Mesendoderm (in vitro differentiated cells): ENCODE results near the gene BNIP3.
A peak's percentile ranks its signal among the peaks of the same experiment; 100 is the strongest.

Experiments
- DNase-seq: peaks from one replicate; pipeline ENCODE4 v3.0.0; 2013
- H2AK5ac ChIP-seq: 2 replicates; pipeline ENCODE4 v1.6.1; 2013; ENCODE audit warnings: low read length, inconsistent platforms
- H2BK120ac ChIP-seq: 2 replicates; pipeline ENCODE4 v1.6.1; 2013; ENCODE audit warnings: low read depth, mild to moderate bottlenecking, low read length, moderate library complexity, mixed read lengths
- H2BK15ac ChIP-seq: replicated peaks from 2 replicates; pipeline ENCODE4 v1.6.1; 2013; ENCODE audit warnings: low read depth, mild to moderate bottlenecking, moderate library complexity
- H2BK5ac ChIP-seq: 2 replicates; pipeline ENCODE4 v1.6.1; 2013; ENCODE audit warnings: low read length, inconsistent platforms
- H3K18ac ChIP-seq: 2 replicates; pipeline ENCODE4 v1.6.1; 2013; ENCODE audit warnings: mild to moderate bottlenecking, low read length, mixed read lengths
- H3K23ac ChIP-seq: one replicate; pipeline ENCODE4 v1.6.1; 2013; ENCODE audit warnings: low read length
- H3K27ac ChIP-seq: 2 replicates; pipeline ENCODE4 v1.5.1; 2013; ENCODE audit warnings: low read depth, mild to moderate bottlenecking, inconsistent platforms, low read length, moderate library complexity
- H3K27me3 ChIP-seq: 2 replicates; pipeline ENCODE4 v1.6.1; 2013; ENCODE audit warnings: low read length, control low read depth, mild to moderate bottlenecking, inconsistent platforms; ENCODE audit not compliant: insufficient read depth, poor library complexity
- H3K36me3 ChIP-seq: 2 replicates; pipeline ENCODE4 v1.6.1; 2013; ENCODE audit warnings: low read length, inconsistent platforms; ENCODE audit not compliant: control insufficient read depth, insufficient read depth
- H3K4ac ChIP-seq: one replicate; pipeline ENCODE4 v1.6.1; 2013; ENCODE audit warnings: low read depth, mild to moderate bottlenecking, low read length, moderate library complexity
- H3K4me1 ChIP-seq: 2 replicates; pipeline ENCODE4 v1.6.1; 2013; ENCODE audit warnings: low read depth, low read length, inconsistent platforms; ENCODE audit not compliant: control insufficient read depth
- H3K4me2 ChIP-seq: 2 replicates; pipeline ENCODE4 v1.6.1; 2013; ENCODE audit warnings: low read length
- H3K4me3 ChIP-seq: 2 replicates; pipeline ENCODE4 v1.5.1; 2013; ENCODE audit warnings: mild to moderate bottlenecking, low read length
- H3K56ac ChIP-seq: one replicate; pipeline ENCODE4 v1.6.1; 2013; ENCODE audit warnings: low read length
- H3K79me1 ChIP-seq: 2 replicates; pipeline ENCODE4 v1.6.1; 2013; ENCODE audit warnings: low read length, inconsistent platforms
- H3K79me2 ChIP-seq: 2 replicates; pipeline ENCODE4 v1.6.1; 2013; ENCODE audit warnings: mild to moderate bottlenecking, low read length; ENCODE audit not compliant: control insufficient read depth, insufficient read depth
- H3K9ac ChIP-seq: 2 replicates; pipeline ENCODE4 v1.6.1; 2013; ENCODE audit warnings: low read length, inconsistent platforms
- H4K5ac ChIP-seq: one replicate; pipeline ENCODE4 v1.6.1; 2013; ENCODE audit warnings: low read length
- H4K8ac ChIP-seq: one replicate; pipeline ENCODE4 v1.6.1; 2013; ENCODE audit warnings: low read depth, mild to moderate bottlenecking, control low read depth, low read length, moderate library complexity
- WGBS: extraction: QIAGEN DNeasy Blood & Tissue Kit; methylation state at CpG from one replicate; pipeline ENCODE4 v1.1.7; 2013; ENCODE audit warnings: low lambda C conversion rate, missing lambda C conversion rate; ENCODE audit not compliant: insufficient coverage; ENCODE audit errors: extremely low coverage; 5-methylcytosine and 5-hydroxymethylcytosine counted together

The BNIP3 gene

DNA sequence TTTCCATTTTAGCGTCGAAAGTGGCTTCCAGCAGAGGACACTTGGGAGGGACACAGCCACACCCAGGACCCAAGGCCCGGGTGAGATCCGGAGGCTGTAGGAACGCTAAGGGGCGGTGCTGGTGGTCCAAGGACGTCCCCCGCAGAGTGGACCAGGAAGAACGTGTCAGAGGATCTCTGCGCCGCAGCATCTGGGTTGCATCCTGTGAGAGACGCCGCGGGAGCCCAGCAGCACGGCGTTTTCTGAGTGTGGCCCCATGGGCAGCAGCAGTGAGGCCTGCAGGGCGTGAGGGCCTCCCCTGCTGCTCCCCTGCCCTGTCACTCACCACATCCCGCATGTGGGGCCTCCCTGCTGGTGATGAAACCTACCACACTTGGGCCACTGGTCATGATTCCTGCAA is 40.5 kb upstream of the BNIP3 start:
- Histone ChIP-seq H3K18ac (no peak overlapping the region), H3K56ac (no peak overlapping the region), H3K36me3 (no peaks in the 10 kb centered on the region), H3K27me3 (no peaks in the 10 kb centered on the region), H2AK5ac (no peak overlapping the region), H3K79me2 (no peaks in the 10 kb centered on the region), H2BK5ac (no peak overlapping the region), H3K79me1 (no peaks in the 10 kb centered on the region), H4K5ac (no peak overlapping the region), H3K4me2 (no peak overlapping the region), H3K4me1 (no peaks in the 10 kb centered on the region), H3K4me3 (no peak overlapping the region), H3K23ac (no peak overlapping the region), H3K9ac (no peak overlapping the region), H3K27ac (no peak overlapping the region), H4K8ac (no peak overlapping the region), H2BK15ac (no peak overlapping the region), H2BK120ac (no peak overlapping the region), H3K4ac (no peak overlapping the region)
- WGBS, result no CpG with 5 or more reads among the region's 18 CpGs
- no peak for DNase-seq

DNA sequence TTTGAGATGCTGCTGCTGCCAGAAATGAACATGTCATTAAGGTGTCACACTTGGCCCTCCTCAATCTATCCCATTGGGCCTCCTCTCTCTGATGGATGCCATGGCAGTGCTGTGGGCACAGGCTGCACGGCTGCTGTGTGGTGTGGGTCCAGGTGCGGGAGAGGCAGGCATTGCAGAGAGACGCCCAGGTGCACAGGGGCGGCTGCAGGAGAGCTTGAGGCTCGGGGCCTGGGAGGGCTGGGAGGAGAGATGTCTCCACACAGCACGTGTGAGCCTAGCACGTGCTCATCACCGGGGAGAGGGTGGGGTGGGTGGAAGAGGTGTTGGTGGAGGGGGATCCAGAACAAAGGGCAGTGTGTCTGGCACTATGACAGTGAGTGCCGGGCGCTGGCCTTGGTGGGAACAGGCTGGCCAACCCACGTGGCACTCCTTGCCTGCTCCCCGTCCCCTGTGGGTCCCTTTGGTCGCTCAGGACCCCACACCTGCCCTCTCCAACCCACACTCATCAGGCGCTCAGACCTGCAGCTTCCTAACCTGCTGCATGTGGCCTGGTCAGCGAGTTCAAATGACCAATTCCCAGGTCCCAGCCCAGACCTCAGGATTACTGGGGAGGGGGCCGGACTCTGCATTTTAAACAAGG is 39.9 kb upstream of the BNIP3 start:
- no peak overlapping the region for H2BK120ac ChIP-seq
- H3K4me3 ChIP-seq, result no peak overlapping the region
- H3K79me2 ChIP-seq, result no peaks in the 10 kb centered on the region
- H2BK5ac ChIP-seq, result no peak overlapping the region
- no peak overlapping the region for H4K5ac ChIP-seq
- no peak overlapping the region for H4K8ac ChIP-seq
- no peak overlapping the region for H3K18ac ChIP-seq
- H3K4ac ChIP-seq, result no peak overlapping the region
- H3K23ac ChIP-seq, result no peak overlapping the region
- no peaks in the 10 kb centered on the region for H3K36me3 ChIP-seq
- no peak for DNase-seq
- H3K27ac ChIP-seq, result no peak overlapping the region
- H3K56ac ChIP-seq, result no peak overlapping the region
- no CpG with 5 or more reads among the region's 16 CpGs for WGBS
- peak overlapping the region; percentile 56 for H2AK5ac ChIP-seq
- H3K27me3 ChIP-seq, result no peaks in the 10 kb centered on the region
- no peak overlapping the region for H3K9ac ChIP-seq
- H3K4me2 ChIP-seq, result no peak overlapping the region
- no peaks in the 10 kb centered on the region for H3K79me1 ChIP-seq
- peaks cover 2% of the 10 kb centered on the region for H3K4me1 ChIP-seq
- no peak overlapping the region for H2BK15ac ChIP-seq

DNA sequence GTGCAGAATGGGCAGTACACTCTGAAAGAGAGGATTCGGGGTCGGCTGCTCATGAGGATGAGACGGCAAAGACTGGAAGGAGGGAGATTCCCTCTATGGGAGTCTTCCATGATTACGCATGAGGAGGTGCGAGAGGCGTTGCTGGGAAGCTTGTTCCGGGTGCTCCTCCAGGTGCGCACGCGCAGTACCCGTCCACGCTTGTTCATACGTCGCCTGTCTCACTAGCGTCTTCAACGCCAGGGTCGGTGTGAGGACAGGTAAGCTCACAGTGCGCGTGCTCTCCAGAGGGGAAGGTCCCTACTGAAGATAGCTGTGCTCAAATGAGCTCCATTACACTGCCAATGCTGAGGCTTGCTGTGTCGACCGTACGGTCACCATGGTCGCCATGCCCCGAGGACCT is 39.3 kb upstream of the BNIP3 start:
- no CpG with 5 or more reads among the region's 24 CpGs for WGBS

GRCh38 chr10:132020456-132020855 is 38.7 kb upstream of the BNIP3 start:
- Histone ChIP-seq H3K4me3 (no peak overlapping the region), H3K23ac (no peak overlapping the region), H2BK5ac (no peak overlapping the region), H3K4ac (no peak overlapping the region), H3K27ac (no peak overlapping the region), H2BK120ac (no peak overlapping the region), H3K4me1 (peaks cover 2% of the 10 kb centered on the region), H3K4me2 (no peak overlapping the region), H3K27me3 (no peaks in the 10 kb centered on the region), H2AK5ac (no peak overlapping the region), H3K79me1 (no peaks in the 10 kb centered on the region), H3K9ac (no peak overlapping the region), H4K8ac (no peak overlapping the region), H3K79me2 (no peaks in the 10 kb centered on the region), H3K18ac (no peak overlapping the region), H4K5ac (no peak overlapping the region), H2BK15ac (no peak overlapping the region), H3K36me3 (no peaks in the 10 kb centered on the region), H3K56ac (no peak overlapping the region)
- no peak for DNase-seq
- WGBS, result no CpG with 5 or more reads among the region's 13 CpGs

More for the DNA sequence above, 39.3 kb upstream of the BNIP3 start:
- no peak overlapping the region for H3K4me3 ChIP-seq
- no peaks in the 10 kb centered on the region for H3K79me1 ChIP-seq
- H3K18ac ChIP-seq, result no peak overlapping the region
- H3K27me3 ChIP-seq, result no peaks in the 10 kb centered on the region
- no peak overlapping the region for H2BK120ac ChIP-seq
- no peak overlapping the region for H3K56ac ChIP-seq
- no peak overlapping the region for H3K9ac ChIP-seq
- no peak overlapping the region for H3K4me2 ChIP-seq
- no peak overlapping the region for H4K8ac ChIP-seq
- H3K36me3 ChIP-seq, result no peaks in the 10 kb centered on the region
- DNase-seq, result no peak
- no peak overlapping the region for H2BK15ac ChIP-seq
- no peak overlapping the region for H4K5ac ChIP-seq
- H3K27ac ChIP-seq, result no peak overlapping the region
- peak overlapping the region; percentile 56 for H2AK5ac ChIP-seq
- H3K4me1 ChIP-seq, result peaks cover 2% of the 10 kb centered on the region
- H3K79me2 ChIP-seq, result no peaks in the 10 kb centered on the region
- no peak overlapping the region for H3K23ac ChIP-seq
- no peak overlapping the region for H2BK5ac ChIP-seq
- H3K4ac ChIP-seq, result no peak overlapping the region

DNA sequence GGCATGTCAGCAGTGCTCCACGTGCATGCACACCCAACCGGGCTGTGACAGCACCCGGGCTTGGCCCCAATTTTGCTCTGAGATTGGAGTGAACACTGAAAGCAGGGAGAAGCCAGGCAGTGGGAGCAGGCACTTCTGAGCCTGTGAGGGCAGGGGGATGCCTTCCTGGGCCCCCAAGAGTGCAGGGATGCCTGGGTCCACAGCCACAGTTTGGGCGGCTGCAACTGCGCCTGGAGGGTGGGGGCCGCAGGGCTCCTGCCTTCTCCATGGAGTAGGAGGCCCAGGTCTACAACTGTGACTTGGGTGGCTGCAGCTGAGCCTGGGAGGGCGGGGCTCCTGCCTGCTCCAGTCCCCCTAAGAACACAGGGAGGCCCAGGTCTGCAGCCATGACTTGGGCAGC is 37.6 kb upstream of the BNIP3 start:
- Histone ChIP-seq H3K9ac (no peak overlapping the region), H2BK5ac (no peak overlapping the region), H3K4ac (no peak overlapping the region), H2AK5ac (no peak overlapping the region), H3K23ac (no peak overlapping the region), H3K36me3 (no peaks in the 10 kb centered on the region), H2BK120ac (no peak overlapping the region), H3K4me2 (no peak overlapping the region), H4K5ac (no peak overlapping the region), H3K27me3 (no peaks in the 10 kb centered on the region), H3K79me1 (no peaks in the 10 kb centered on the region), H4K8ac (no peak overlapping the region), H3K4me3 (no peak overlapping the region), H3K56ac (no peak overlapping the region), H3K27ac (no peak overlapping the region), H3K4me1 (peaks cover 2% of the 10 kb centered on the region), H3K79me2 (no peaks in the 10 kb centered on the region), H3K18ac (no peak overlapping the region), H2BK15ac (no peak overlapping the region)
- DNase-seq, result no peak
- WGBS, result no CpG with 5 or more reads among the region's 7 CpGs

DNA sequence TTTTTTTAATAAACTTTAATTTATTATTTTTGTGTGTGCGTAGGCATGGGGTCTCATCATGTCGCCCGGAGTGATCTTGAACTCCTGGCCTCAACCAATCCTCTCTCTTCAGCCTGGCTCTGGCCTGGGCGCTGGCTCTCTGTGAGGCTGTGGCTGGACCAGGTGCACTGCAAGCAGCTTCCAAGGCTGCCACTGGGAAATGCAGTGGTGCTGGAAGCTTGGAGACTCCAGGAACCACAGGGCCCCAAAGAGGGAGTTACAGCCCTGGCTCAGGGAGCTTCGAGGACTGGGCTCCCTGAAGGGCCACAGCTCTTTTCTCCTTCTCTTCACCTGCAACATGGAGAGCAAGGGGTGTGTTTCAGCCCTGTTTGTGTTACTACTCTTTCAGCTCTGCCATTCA is 36.7 kb upstream of the BNIP3 start:
- Histone ChIP-seq H2AK5ac (peak overlapping the region; percentile 30), H3K56ac (no peak overlapping the region), H2BK5ac (no peak overlapping the region), H3K9ac (no peak overlapping the region), H3K79me2 (no peaks in the 10 kb centered on the region), H3K18ac (no peak overlapping the region), H3K4me3 (no peak overlapping the region), H3K4ac (no peak overlapping the region), H4K5ac (no peak overlapping the region), H3K4me1 (peaks cover 2% of the 10 kb centered on the region), H2BK15ac (no peak overlapping the region), H2BK120ac (no peak overlapping the region), H3K27ac (no peak overlapping the region), H3K4me2 (no peak overlapping the region), H3K79me1 (no peaks in the 10 kb centered on the region), H3K23ac (no peak overlapping the region), H4K8ac (no peak overlapping the region), H3K36me3 (no peaks in the 10 kb centered on the region), H3K27me3 (no peaks in the 10 kb centered on the region)
- no CpG with 5 or more reads among the region's 5 CpGs for WGBS
- DNase-seq, result no peak
